ENCODE results near the gene SKAP1.

Gene SKAP1

GRCh38 chr17:48429638-48430586 lies at the start of gene SKAP1:
SKAP1 (minus strand) TSS chr17:48430214.
- peak; percentile 77 for DNase-seq
- H3K36me3 Mint-ChIP-seq: peaks cover 37% of the 10 kb centered on the region
- CTCF ChIA-PET: no interaction called here
- H3K9me3 Mint-ChIP-seq: no peaks in the 10 kb centered on the region
- H3K4me3 Mint-ChIP-seq: peak within 1 kb of the TSS; percentile 86
- peak within 1 kb of the TSS; percentile 90 for H3K27ac Mint-ChIP-seq
- peaks cover 73% of the 10 kb centered on the region for H3K4me1 Mint-ChIP-seq
- peaks cover 3% of the 10 kb centered on the region for H3K27me3 Mint-ChIP-seq

DNA sequence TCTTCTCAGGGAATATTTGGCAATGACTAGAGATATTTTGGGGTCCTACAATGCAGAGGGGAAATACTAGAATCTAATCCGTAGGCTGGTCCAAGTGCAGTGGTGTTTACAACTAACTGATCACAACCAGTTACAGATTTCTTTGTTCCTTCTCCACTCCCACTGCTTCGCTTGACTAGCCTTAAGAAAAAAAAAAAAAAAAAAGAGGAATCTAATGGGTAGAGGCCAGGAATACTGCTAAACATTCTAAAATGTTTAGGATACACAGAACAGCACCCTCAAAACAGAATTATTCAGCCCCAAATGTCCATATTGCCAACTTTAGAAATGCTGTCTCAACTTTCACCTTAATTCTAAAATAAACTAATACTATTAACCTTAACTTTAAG lies 49.0 kb upstream of the SKAP1 start:
- Mint-ChIP-seq H3K4me3 (no peak overlapping the region), H3K4me1 (peaks cover 31% of the 10 kb centered on the region), H3K36me3 (no peaks in the 10 kb centered on the region), H3K27ac (no peak overlapping the region), H3K9me3 (no peaks in the 10 kb centered on the region), H3K27me3 (peaks cover 44% of the 10 kb centered on the region)
- DNase-seq: no peak
- CTCF ChIA-PET: no interaction called here

DNA sequence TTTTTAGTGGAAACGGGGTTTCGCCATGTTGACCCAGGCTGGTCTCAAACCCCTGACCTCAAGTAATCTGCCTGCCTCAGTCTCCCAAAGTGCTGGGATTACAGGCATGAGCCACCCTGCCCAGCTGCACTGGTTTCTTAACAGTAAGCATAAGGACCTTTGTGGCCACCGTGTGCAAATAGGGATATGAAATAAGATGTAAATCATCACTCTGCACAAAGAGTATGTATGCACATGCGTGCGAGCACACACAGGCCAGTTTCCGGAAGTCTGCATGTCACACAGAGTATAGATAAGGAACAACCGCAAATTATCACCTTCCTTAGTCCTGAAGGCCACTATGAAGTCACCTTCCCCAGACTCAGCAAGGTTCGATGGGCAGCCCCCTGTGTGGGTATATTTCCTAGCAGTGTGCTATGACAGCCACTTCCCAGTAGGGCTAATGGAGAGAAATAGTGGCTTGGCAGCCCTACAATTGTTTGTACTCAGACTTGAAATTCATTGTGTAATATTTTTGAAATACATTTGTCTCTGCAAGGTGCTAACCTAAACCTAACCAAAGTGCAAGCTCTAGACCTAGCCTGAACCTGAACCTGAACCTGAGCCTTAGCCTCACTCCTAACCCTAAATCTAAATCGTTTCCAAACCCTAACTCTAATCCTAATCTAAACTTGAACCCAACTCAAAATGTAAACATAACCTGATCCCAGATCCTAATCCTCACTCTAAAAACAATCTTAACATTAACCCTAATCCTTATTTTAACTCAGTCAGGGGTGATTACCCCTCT lies 48.4 kb upstream of the SKAP1 start:
- CTCF ChIA-PET: interaction anchor here (0.9 to 1.2 kb wide), 3 partner anchors 13 to 38 kb away, joined by 3 to 4 read pairs (median 3); no protein-coding TSS in a partner anchor
- Mint-ChIP-seq H3K27ac (no peak overlapping the region), H3K4me1 (peaks cover 25% of the 10 kb centered on the region), H3K27me3 (peaks cover 41% of the 10 kb centered on the region), H3K36me3 (no peaks in the 10 kb centered on the region), H3K4me3 (no peak overlapping the region), H3K9me3 (no peaks in the 10 kb centered on the region)
- DNase-seq: peak; percentile 42

DNA sequence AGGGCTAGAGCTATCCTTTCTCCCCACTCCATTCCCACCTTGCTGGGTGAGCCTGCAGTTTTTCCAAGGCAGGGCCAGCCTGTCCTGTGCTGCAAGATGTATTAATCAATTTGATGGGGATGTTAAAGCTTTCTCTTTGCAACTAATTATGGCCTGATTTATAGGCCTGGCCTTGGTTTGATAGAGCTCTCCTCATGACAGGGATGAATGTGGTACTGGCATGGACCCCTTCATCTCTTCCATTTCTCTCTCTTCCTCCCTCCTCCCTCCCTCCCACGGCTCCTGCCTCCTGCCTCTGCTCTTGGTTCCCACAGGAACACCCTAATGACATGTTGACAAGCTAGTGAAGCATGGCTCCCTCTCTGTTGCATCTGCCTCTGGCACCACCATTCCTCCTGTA lies 47.2 kb upstream of the SKAP1 start:
- Mint-ChIP-seq H3K36me3 (no peaks in the 10 kb centered on the region), H3K4me3 (no peak overlapping the region), H3K4me1 (peaks cover 14% of the 10 kb centered on the region), H3K27ac (no peak overlapping the region), H3K9me3 (no peaks in the 10 kb centered on the region), H3K27me3 (peaks cover 41% of the 10 kb centered on the region)
- no peak for DNase-seq
- CTCF ChIA-PET: interaction anchor here (0.9 to 1.2 kb wide), 3 partner anchors 15 to 37 kb away, joined by 3 to 4 read pairs (median 3); no protein-coding TSS in a partner anchor

DNA sequence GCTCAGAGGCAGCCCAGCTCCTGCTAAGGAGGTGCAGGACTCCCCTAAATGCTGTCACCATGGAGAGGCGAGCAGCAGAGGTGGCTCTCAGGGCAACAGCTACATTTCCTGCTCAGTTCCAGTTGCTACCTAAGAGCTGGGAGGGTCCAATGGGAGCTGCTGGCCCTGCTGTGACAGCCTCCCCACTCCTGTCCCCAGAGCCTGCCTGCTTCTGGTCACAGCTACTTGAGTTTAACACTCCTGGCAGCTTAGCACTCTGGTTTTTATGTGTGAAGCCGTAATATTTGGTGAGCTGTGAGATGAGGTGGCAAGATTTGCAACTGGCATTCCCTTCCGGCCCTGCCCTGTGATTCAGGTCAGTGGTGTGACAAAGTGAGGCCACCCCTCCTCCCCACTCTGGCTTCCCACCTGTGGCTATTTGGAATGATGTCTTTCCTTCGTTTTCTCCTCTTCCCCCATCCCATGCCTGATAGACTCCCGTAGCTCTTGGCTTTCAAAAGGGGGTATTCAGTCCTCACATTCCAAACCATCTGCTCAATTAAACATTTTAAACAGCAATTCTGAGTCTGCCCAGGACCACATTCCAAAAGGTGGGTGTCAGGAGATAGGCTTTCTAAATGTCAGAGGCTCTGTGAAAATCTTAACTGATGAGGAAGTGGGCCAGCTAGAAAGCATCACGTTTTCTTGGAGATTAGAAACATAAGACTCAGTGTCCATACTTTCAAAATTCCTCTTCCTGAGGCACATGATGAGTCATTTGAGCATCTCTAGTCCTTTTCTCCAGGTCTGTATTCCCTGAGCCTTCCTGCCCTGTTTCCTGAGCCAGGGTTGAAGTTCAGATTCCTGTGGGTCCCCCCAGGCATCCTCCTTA lies 42.6 kb upstream of the SKAP1 start:
- no peak for DNase-seq
- Mint-ChIP-seq H3K27ac (no peak overlapping the region), H3K4me3 (no peak overlapping the region), H3K36me3 (no peaks in the 10 kb centered on the region), H3K4me1 (peaks cover 8% of the 10 kb centered on the region), H3K9me3 (no peaks in the 10 kb centered on the region), H3K27me3 (peaks cover 63% of the 10 kb centered on the region)
- CTCF ChIA-PET: interaction anchor here (0.6 to 1.9 kb wide), 6 partner anchors 14 to 165 kb away, joined by 3 to 5 read pairs (median 4); no protein-coding TSS in a partner anchor

GRCh38 chr17:48471817-48472410 lies 41.9 kb upstream of the SKAP1 start:
- Mint-ChIP-seq H3K27ac (no peak overlapping the region), H3K36me3 (no peaks in the 10 kb centered on the region), H3K4me3 (no peak overlapping the region), H3K27me3 (peaks cover 64% of the 10 kb centered on the region), H3K9me3 (no peaks in the 10 kb centered on the region), H3K4me1 (peaks cover 6% of the 10 kb centered on the region)
- CTCF ChIA-PET: interaction anchor here (1.0 to 1.9 kb wide), 5 partner anchors 13 to 164 kb away, joined by 3 to 5 read pairs (median 4); no protein-coding TSS in a partner anchor
- DNase-seq: no peak

GRCh38 chr17:48470388-48471034 lies 40.5 kb upstream of the SKAP1 start:
- CTCF ChIA-PET: interaction anchor here (0.7 kb wide), 1 partner anchor 21 kb away, joined by 3 read pairs; no protein-coding TSS in a partner anchor
- no peak for DNase-seq
- Mint-ChIP-seq H3K27ac (no peak overlapping the region), H3K9me3 (no peaks in the 10 kb centered on the region), H3K4me3 (no peak overlapping the region), H3K36me3 (no peaks in the 10 kb centered on the region), H3K4me1 (peaks cover 6% of the 10 kb centered on the region), H3K27me3 (peaks cover 77% of the 10 kb centered on the region)

GRCh38 chr17:48469227-48469626 lies 39.2 kb upstream of the SKAP1 start:
- Mint-ChIP-seq H3K27me3 (peaks cover 72% of the 10 kb centered on the region), H3K9me3 (no peaks in the 10 kb centered on the region), H3K27ac (no peak overlapping the region), H3K4me1 (peaks cover 6% of the 10 kb centered on the region), H3K36me3 (no peaks in the 10 kb centered on the region), H3K4me3 (no peak overlapping the region)
- DNase-seq: no peak
- CTCF ChIA-PET: interaction anchor here (1.7 kb wide), 1 partner anchor 12 kb away, joined by 7 read pairs; no protein-coding TSS in a partner anchor

DNA sequence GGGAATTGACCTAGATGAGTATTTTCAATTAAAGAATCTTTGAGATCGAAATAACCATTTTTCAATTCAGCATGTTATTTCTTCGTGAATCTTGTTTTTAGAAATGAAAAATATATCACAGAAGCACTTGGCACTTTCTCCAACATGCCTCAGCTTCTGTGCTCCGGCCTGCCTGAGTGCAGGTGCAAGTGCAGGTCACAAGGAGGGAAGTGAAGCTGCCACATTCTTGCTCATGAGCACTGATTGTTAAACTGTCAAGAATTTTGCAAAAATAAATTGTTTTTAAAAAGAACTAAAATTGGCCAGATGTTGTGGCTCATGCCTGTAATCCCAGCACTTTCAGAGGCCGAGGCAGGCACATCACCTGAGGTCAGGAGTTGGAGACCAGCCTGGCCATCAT lies 38.3 kb upstream of the SKAP1 start:
- CTCF ChIA-PET: interaction anchor here (1.7 kb wide), 1 partner anchor 11 kb away, joined by 7 read pairs; no protein-coding TSS in a partner anchor
- H3K27ac Mint-ChIP-seq: no peak overlapping the region
- H3K27me3 Mint-ChIP-seq: peaks cover 72% of the 10 kb centered on the region
- DNase-seq: no peak
- no peak overlapping the region for H3K4me3 Mint-ChIP-seq
- no peaks in the 10 kb centered on the region for H3K9me3 Mint-ChIP-seq
- H3K36me3 Mint-ChIP-seq: no peaks in the 10 kb centered on the region
- peaks cover 6% of the 10 kb centered on the region for H3K4me1 Mint-ChIP-seq

GRCh38 chr17:48465884-48466283 lies 35.9 kb upstream of the SKAP1 start:
- Mint-ChIP-seq H3K27ac (no peak overlapping the region), H3K4me3 (no peak overlapping the region), H3K27me3 (peaks cover 60% of the 10 kb centered on the region), H3K36me3 (no peaks in the 10 kb centered on the region), H3K4me1 (no peaks in the 10 kb centered on the region), H3K9me3 (no peaks in the 10 kb centered on the region)
- no peak for DNase-seq
- CTCF ChIA-PET: no interaction called here

DNA sequence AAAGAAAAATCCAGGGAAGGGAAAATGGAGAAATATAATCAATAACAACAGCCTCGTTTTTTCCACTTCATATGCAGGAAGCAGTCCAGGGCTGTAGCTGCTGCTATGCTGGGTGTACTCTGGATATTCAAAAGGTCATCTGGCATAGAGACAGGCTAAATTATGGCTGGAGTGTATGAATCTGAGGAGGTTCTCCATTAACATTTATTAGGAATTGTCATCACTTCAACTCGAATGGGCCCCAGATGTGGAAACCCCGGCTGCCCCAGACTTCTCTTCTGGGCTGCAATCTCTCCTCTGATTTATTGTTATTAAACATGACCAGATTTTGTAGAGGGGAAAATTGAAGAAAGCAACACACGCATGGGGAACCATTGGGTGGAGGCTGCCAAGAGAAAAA lies 33.5 kb upstream of the SKAP1 start:
- Mint-ChIP-seq H3K27ac (no peak overlapping the region), H3K36me3 (no peaks in the 10 kb centered on the region), H3K9me3 (no peaks in the 10 kb centered on the region), H3K4me3 (no peak overlapping the region), H3K27me3 (peaks cover 48% of the 10 kb centered on the region), H3K4me1 (peaks cover 7% of the 10 kb centered on the region)
- DNase-seq: no peak
- CTCF ChIA-PET: no interaction called here

GRCh38 chr17:48462946-48463345 lies 32.9 kb upstream of the SKAP1 start:
- no peaks in the 10 kb centered on the region for H3K36me3 Mint-ChIP-seq
- CTCF ChIA-PET: interaction anchor here (1.3 kb wide), 1 partner anchor 10 kb away, joined by 4 read pairs; no protein-coding TSS in a partner anchor

DNA sequence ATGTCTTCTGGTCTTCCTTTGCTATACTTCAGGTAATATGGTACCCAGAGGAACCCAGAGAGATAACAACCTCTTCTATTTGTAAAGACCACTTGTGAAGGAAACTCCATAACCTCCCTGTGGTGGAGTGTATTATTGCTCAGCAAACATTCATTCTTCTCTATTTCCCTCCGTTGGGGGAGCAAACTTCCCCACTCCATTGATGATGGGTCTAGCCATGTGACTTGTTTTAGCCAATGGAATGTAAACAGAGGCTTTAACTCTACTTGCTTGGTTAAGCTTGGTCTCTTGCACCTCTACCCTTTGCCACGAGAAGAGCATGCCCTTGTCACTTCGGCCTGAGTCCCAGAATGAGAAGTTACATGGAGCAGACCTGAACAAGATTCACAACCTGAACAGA lies 30.0 kb upstream of the SKAP1 start:
- H3K9me3 Mint-ChIP-seq: peaks cover 4% of the 10 kb centered on the region
- no peak overlapping the region for H3K27ac Mint-ChIP-seq
- peaks cover 6% of the 10 kb centered on the region for H3K36me3 Mint-ChIP-seq
- H3K27me3 Mint-ChIP-seq: peaks cover 25% of the 10 kb centered on the region
- CTCF ChIA-PET: interaction anchor here (1.2 to 1.3 kb wide), 2 partner anchors 37 to 108 kb away, joined by 3 to 4 read pairs; no protein-coding TSS in a partner anchor
- H3K4me3 Mint-ChIP-seq: no peak overlapping the region
- peaks cover 37% of the 10 kb centered on the region for H3K4me1 Mint-ChIP-seq
- DNase-seq: no peak

More at GRCh38 chr17:48462946-48463345, 32.9 kb upstream of the SKAP1 start:
- H3K4me3 Mint-ChIP-seq: no peak overlapping the region
- no peak overlapping the region for H3K27ac Mint-ChIP-seq
- peaks cover 46% of the 10 kb centered on the region for H3K27me3 Mint-ChIP-seq
- H3K9me3 Mint-ChIP-seq: no peaks in the 10 kb centered on the region
- DNase-seq: no peak
- H3K4me1 Mint-ChIP-seq: peaks cover 8% of the 10 kb centered on the region
